ENCODE results near the gene CRYGN.

Gene CRYGN

GRCh38 chr7:151382079-151382885 lies 57.7 kb downstream of the CRYGN start:
- Histone ChIP-seq H2BK12ac (ENCODE audit: low read length) (no peak overlapping the region), H3K14ac (ENCODE audit: low read length) (no peak overlapping the region), H3K18ac (ENCODE audit: low read length) (peak overlapping the region; percentile 92), H3K4ac (ENCODE audit: low read length) (no peak overlapping the region), H3K4me2 (ENCODE audit: insufficient read depth, low read length, poor library complexity, severe bottlenecking) (peak overlapping the region; percentile 90), H3K4me3 (ENCODE audit: low read length in 2 of 2) (peak overlapping the region in 1 of 2 donors; percentile 75), H3K36me3 (replicated peaks in 1 of 2; ENCODE audit: control insufficient read depth in 2 of 2, insufficient read depth in 2 of 2, low read length in 2 of 2) (peaks cover 16 to 27% of the 10 kb centered on the region in 2 donors), H3K79me1 (ENCODE audit: low read depth, low read length) (peaks cover 4% of the 10 kb centered on the region), H4K91ac (ENCODE audit: low read depth, low read length, poor library complexity) (no peak overlapping the region), H4K8ac (ENCODE audit: low read depth, low read length) (no peak overlapping the region), H3K9me3 (replicated peaks in 1 of 2; ENCODE audit: control insufficient read depth in 2 of 2, insufficient read depth in 1 of 2, low read depth in 1 of 2, low read length in 2 of 2) (no peaks in the 10 kb centered on the region), H3K4me1 (ENCODE audit: control insufficient read depth in 2 of 2, insufficient read depth in 1 of 2, low read depth in 1 of 2, low read length in 2 of 2) (peaks cover 0 to 13% of the 10 kb centered on the region in 2 donors), H3K23ac (ENCODE audit: low read depth, low read length, poor library complexity) (peak overlapping the region; percentile 86), H3K27ac (replicated peaks; ENCODE audit: low read length) (no peak overlapping the region), H2AFZ (ENCODE audit: low read length) (no peak overlapping the region), H3K9ac (ENCODE audit: low read depth, low read length, poor library complexity) (peak overlapping the region; percentile 83), H2AK5ac (ENCODE audit: low read depth, low read length) (peak overlapping the region; percentile 90), H2BK15ac (ENCODE audit: low read length) (no peak overlapping the region), H2BK120ac (ENCODE audit: low read depth, low read length) (peak overlapping the region; percentile 92), H2BK5ac (ENCODE audit: low read length) (peak overlapping the region; percentile 67), H3K27me3 (ENCODE audit: control insufficient read depth in 3 of 3, insufficient read depth in 3 of 3, low read depth in 1 of 3, low read length in 3 of 3) (peaks cover 0 to 19% (median 9%) of the 10 kb centered on the region in 3 experiments)
- no peak for DNase-seq (ENCODE audit: low spot score)
- WGBS, 2 donors (ENCODE audit: extremely low coverage in 2 of 2, insufficient read length in 2 of 2, insufficient replicate concordance in 1 of 2) = no CpG with 5 or more reads among the region's 37 CpGs

GRCh38 chr7:151381348-151382078 lies 58.4 kb downstream of the CRYGN start:
- peak overlapping the region; percentile 31 for H3K14ac ChIP-seq (ENCODE audit: low read length)
- peak overlapping the region; percentile 83 for H3K9ac ChIP-seq (ENCODE audit: low read depth, low read length, poor library complexity)
- H4K91ac ChIP-seq (ENCODE audit: low read depth, low read length, poor library complexity) = no peak overlapping the region
- H3K27ac ChIP-seq (replicated peaks; ENCODE audit: low read length) = no peak overlapping the region
- H4K8ac ChIP-seq (ENCODE audit: low read depth, low read length) = no peak overlapping the region
- H3K23ac ChIP-seq (ENCODE audit: low read depth, low read length, poor library complexity) = peak overlapping the region; percentile 86
- peaks cover 21 to 34% of the 10 kb centered on the region in 2 donors for H3K36me3 ChIP-seq (replicated peaks in 1 of 2; ENCODE audit: control insufficient read depth in 2 of 2, insufficient read depth in 2 of 2, low read length in 2 of 2)
- H2BK12ac ChIP-seq (ENCODE audit: low read length) = no peak overlapping the region
- H3K9me3 ChIP-seq (replicated peaks in 1 of 2; ENCODE audit: control insufficient read depth in 2 of 2, insufficient read depth in 1 of 2, low read depth in 1 of 2, low read length in 2 of 2) = no peaks in the 10 kb centered on the region
- H2BK5ac ChIP-seq (ENCODE audit: low read length) = peak overlapping the region; percentile 67
- WGBS, 2 donors (ENCODE audit: extremely low coverage in 2 of 2, insufficient read length in 2 of 2, insufficient replicate concordance in 1 of 2) = no CpG with 5 or more reads among the region's 83 CpGs
- H2AFZ ChIP-seq (ENCODE audit: low read length) = no peak overlapping the region
- no peak overlapping the region for H3K4ac ChIP-seq (ENCODE audit: low read length)
- H3K4me2 ChIP-seq (ENCODE audit: insufficient read depth, low read length, poor library complexity, severe bottlenecking) = peak overlapping the region; percentile 90
- peaks cover 0 to 19% (median 9%) of the 10 kb centered on the region in 3 experiments for H3K27me3 ChIP-seq (ENCODE audit: control insufficient read depth in 3 of 3, insufficient read depth in 3 of 3, low read depth in 1 of 3, low read length in 3 of 3)
- peak overlapping the region; percentile 92 for H3K18ac ChIP-seq (ENCODE audit: low read length)
- H2BK15ac ChIP-seq (ENCODE audit: low read length) = peak overlapping the region; percentile 39
- no peak for DNase-seq (ENCODE audit: low spot score)
- H2BK120ac ChIP-seq (ENCODE audit: low read depth, low read length) = peak overlapping the region; percentile 92
- H3K4me1 ChIP-seq (ENCODE audit: control insufficient read depth in 2 of 2, insufficient read depth in 1 of 2, low read depth in 1 of 2, low read length in 2 of 2) = peaks cover 0 to 13% of the 10 kb centered on the region in 2 donors
- H2AK5ac ChIP-seq (ENCODE audit: low read depth, low read length) = peak overlapping the region; percentile 90
- H3K4me3 ChIP-seq (ENCODE audit: low read length in 2 of 2) = peak overlapping the region in 1 of 2 donors; percentile 75
- peaks cover 4% of the 10 kb centered on the region for H3K79me1 ChIP-seq (ENCODE audit: low read depth, low read length)

- Histone ChIP-seq H3K4me2 (ENCODE audit: insufficient read depth, low read length, poor library complexity, severe bottlenecking) (peak overlapping the region; percentile 90), H2BK15ac (ENCODE audit: low read length) (peak overlapping the region; percentile 39), H3K4me3 (ENCODE audit: low read length in 2 of 2) (no peak overlapping the region), H3K23ac (ENCODE audit: low read depth, low read length, poor library complexity) (no peak overlapping the region), H3K14ac (ENCODE audit: low read length) (no peak overlapping the region), H3K18ac (ENCODE audit: low read length) (peak overlapping the region; percentile 92), H3K9me3 (replicated peaks in 1 of 2; ENCODE audit: control insufficient read depth in 2 of 2, insufficient read depth in 1 of 2, low read depth in 1 of 2, low read length in 2 of 2) (no peaks in the 10 kb centered on the region), H2BK5ac (ENCODE audit: low read length) (no peak overlapping the region), H3K9ac (ENCODE audit: low read depth, low read length, poor library complexity) (peak overlapping the region; percentile 16), H3K27ac (replicated peaks; ENCODE audit: low read length) (no peak overlapping the region), H2AK5ac (ENCODE audit: low read depth, low read length) (peak overlapping the region; percentile 60), H3K27me3 (ENCODE audit: control insufficient read depth in 3 of 3, insufficient read depth in 3 of 3, low read depth in 1 of 3, low read length in 3 of 3) (peaks cover 0 to 19% (median 9%) of the 10 kb centered on the region in 3 experiments), H3K36me3 (replicated peaks in 1 of 2; ENCODE audit: control insufficient read depth in 2 of 2, insufficient read depth in 2 of 2, low read length in 2 of 2) (peaks cover 26 to 39% of the 10 kb centered on the region in 2 donors), H3K4ac (ENCODE audit: low read length) (no peak overlapping the region), H4K8ac (ENCODE audit: low read depth, low read length) (no peak overlapping the region), H4K91ac (ENCODE audit: low read depth, low read length, poor library complexity) (no peak overlapping the region), H2BK120ac (ENCODE audit: low read depth, low read length) (no peak overlapping the region), H2AFZ (ENCODE audit: low read length) (no peak overlapping the region), H2BK12ac (ENCODE audit: low read length) (no peak overlapping the region), H3K79me1 (ENCODE audit: low read depth, low read length) (peaks cover 4% of the 10 kb centered on the region), H3K4me1 (ENCODE audit: control insufficient read depth in 2 of 2, insufficient read depth in 1 of 2, low read depth in 1 of 2, low read length in 2 of 2) (peaks cover 0 to 13% of the 10 kb centered on the region in 2 donors)
- no peak for DNase-seq (ENCODE audit: low spot score)
- no CpG with 5 or more reads among the region's 7 CpGs for WGBS, 2 donors (ENCODE audit: extremely low coverage in 2 of 2, insufficient read length in 2 of 2, insufficient replicate concordance in 1 of 2)
Observed at GRCh38 chr7:151381098-151381347, 58.9 kb downstream of the CRYGN start.
